Sigmoid colon (tissue), 7 donors: ENCODE measurements around the gene SULT4A1. TPM values are rescaled to one million over a fixed set of nuclear protein-coding genes. Genes with fewer than 3 reads are reported as not detected.

Experiments used
- DNase-seq: peaks from one replicate; pipeline ENCODE4 v3.0.0-alpha.2; 2019
- H3K27ac ChIP-seq, 4 donors: fragments of 200-600 bp; sonication (generic); one replicate each; pipeline ENCODE4 v1.5.1; 2016 to 2019; ENCODE audit warnings: mild to moderate bottlenecking in 1 of 4
- H3K27me3 ChIP-seq, 3 donors: fragments of 200-600 bp; sonication (generic); one replicate each; pipeline ENCODE4 v1.5.1; 2019; ENCODE audit warnings: mild to moderate bottlenecking in 1 of 3
- H3K36me3 ChIP-seq, 4 donors: fragments of 200-600 bp; sonication (generic); one replicate each; pipeline ENCODE4 v1.5.1; 2016 to 2019
- H3K4me1 ChIP-seq, 4 donors: fragments of 200-600 bp; sonication (generic); one replicate each; pipeline ENCODE4 v1.5.1; 2017 to 2019
- H3K4me3 ChIP-seq, 4 donors: fragments of 200-600 bp; sonication (generic); one replicate each; pipeline ENCODE4 v1.5.1; 2017 to 2019; ENCODE audit warnings: mild to moderate bottlenecking in 2 of 4, moderate library complexity in 1 of 4
- H3K9me3 ChIP-seq, 4 donors: fragments of 200-600 bp in 3 of 4; sonication (generic) in 3 of 4; one replicate each; pipeline versions ENCODE4 v1.5.1 to v1.6.1; 2013 to 2019
- CTCF ChIP-seq, 4 experiments: fragments of 450-650 bp in 3 of 4; fragments of 200-600 bp in 1 of 4; IDR thresholded peaks; one replicate each; pipeline ENCODE4 v1.5.1; 2016 to 2019; ENCODE audit warnings: antibody characterized with exemption in 4 of 4, mild to moderate bottlenecking in 3 of 4, moderate library complexity in 2 of 4
- EP300 ChIP-seq, 4 donors: sonication (generic); formaldehyde crosslinking; IDR thresholded peaks; one replicate each; pipeline ENCODE4 v1.6.1; 2017; ENCODE audit warnings: antibody characterized with exemption in 4 of 4
- POLR2A ChIP-seq, 2 donors: fragments of 450-650 bp; IDR thresholded peaks; one replicate each; pipeline ENCODE4 v1.6.1; 2016; ENCODE audit warnings: antibody characterized with exemption in 2 of 2, mild to moderate bottlenecking in 2 of 2, moderate library complexity in 2 of 2
- POLR2AphosphoS5 ChIP-seq, 4 donors: sonication (generic); formaldehyde crosslinking; IDR thresholded peaks; one replicate each; pipeline ENCODE4 v1.6.1; 2017; ENCODE audit warnings: antibody characterized with exemption in 4 of 4
- WGBS, 2 donors: extraction: QIAGEN DNeasy Blood & Tissue Kit; methylation state at CpG; one replicate each; pipeline ENCODE4 v1.1.7; 2013; 5-methylcytosine and 5-hydroxymethylcytosine counted together
- intact Hi-C: fragments of 100-400 bp; cut with DNase I; formaldehyde crosslinking; loops from one replicate; pipeline ENCODE4 v1.15.1; 2023
- polyA plus RNA-seq, 3 donors: library from polyadenylated mRNA; stranded (reverse); fragments of 200-250 nt; gene quantifications; one replicate each; pipeline ENCODE4 v1.2.3, GENCODE V29; 2013
- small RNA-seq, 3 donors: library from RNA; depleted of rRNA; stranded (forward); fragments of <200 nt; gene quantifications; one replicate each; pipeline ENCODE3, GENCODE V24; 2016
- total RNA-seq, 4 donors: library from RNA; depleted of rRNA; stranded (reverse); fragments of >200 nt; gene quantifications; one replicate each; pipeline ENCODE4 v1.1.0, GENCODE V29; 2016
- donor health status: healthy with polysubstance abuse.
- donor health status: Bipolar disorder and iron deficiency.
- donor health status: healthy.

Gene SULT4A1
- total and polyA plus RNA-seq, 7 donors = 1.3 to 3.9 (median 2.2) TPM; not detected in 2

- no peaks in the 10 kb centered on the region for H3K27me3 ChIP-seq
- H3K27ac ChIP-seq = no peak overlapping the region
- H3K9me3 ChIP-seq = no peaks in the 10 kb centered on the region
- TF ChIP-seq EP300 (IDR thresholded peaks at IDR 0.05) = no peak
- TF ChIP-seq POLR2AphosphoS5 (IDR thresholded peaks at IDR 0.05) = no peak
- no peak for TF ChIP-seq POLR2A (IDR thresholded peaks at IDR 0.05)
- TF ChIP-seq CTCF (IDR thresholded peaks at IDR 0.05) = no peak
- no peak overlapping the region for H3K4me3 ChIP-seq
- H3K36me3 ChIP-seq = no peaks in the 10 kb centered on the region
- intact Hi-C loops = no loop called here
- no peak for DNase-seq
- 50 to 79% methylated on average over 4 of the region's 4 CpGs for WGBS, 2 donors
- H3K4me1 ChIP-seq = no peaks in the 10 kb centered on the region
Observed at GRCh38 chr22:43777286-43777685, 85.0 kb downstream of the SULT4A1 start.

- Histone ChIP-seq H3K9me3 (no peaks in the 10 kb centered on the region), H3K36me3 (no peaks in the 10 kb centered on the region), H3K27me3 (no peaks in the 10 kb centered on the region), H3K27ac (no peak overlapping the region), H3K4me3 (no peak overlapping the region), H3K4me1 (no peaks in the 10 kb centered on the region)
- TF ChIP-seq POLR2A (IDR thresholded peaks at IDR 0.05) (no peak), EP300 (IDR thresholded peaks at IDR 0.05) (no peak), CTCF (IDR thresholded peaks at IDR 0.05) (no peak), POLR2AphosphoS5 (IDR thresholded peaks at IDR 0.05) (no peak)
- 79 to 83% methylated on average over 9 of the region's 9 CpGs for WGBS, 2 donors
- intact Hi-C loops = no loop called here
- no peak for DNase-seq
Observed at GRCh38 chr22:43776081-43776670, 86.1 kb downstream of the SULT4A1 start.

Small RNAs within 50 kb of the gene (small RNA-seq; reads per million reads assigned to genes)
- 0 reads per million in 3 donors for gene HMGN2P9

Other genes starting within 250 kb of the SULT4A1 start
- 1 to 10 TPM; 1.8 to 5.7 (median 3.5) TPM for gene EFCAB6, start 50.2 kb downstream of the SULT4A1 start, total RNA-seq
- under 1 TPM; 0.45 to 0.60 (median 0.46) TPM for gene EFCAB6, start 50.2 kb downstream of the SULT4A1 start, polyA plus RNA-seq
- gene PNPLA5, start 29.5 kb upstream of the SULT4A1 start, total RNA-seq = not detected
- not detected for gene PNPLA5, start 29.5 kb upstream of the SULT4A1 start, polyA plus RNA-seq
- not detected for gene PNPLA3, start 61.3 kb upstream of the SULT4A1 start, total RNA-seq
- 1 to 10 TPM in 1 of 3 donors, not detected in 2; 1.3 TPM for gene PNPLA3, start 61.3 kb upstream of the SULT4A1 start, polyA plus RNA-seq
- gene SAMM50, start 92.9 kb upstream of the SULT4A1 start, total RNA-seq = 10 to 100 TPM; 21.3 to 33.9 (median 25.2) TPM
- gene SAMM50, start 92.9 kb upstream of the SULT4A1 start, polyA plus RNA-seq = 10 to 100 TPM; 33.0 to 46.5 (median 40.2) TPM
- 10 to 100 TPM; 18.9 to 21.6 (median 20.0) TPM for gene PARVB, start 161.8 kb upstream of the SULT4A1 start, total RNA-seq
- 10 to 100 TPM in 1 of 3 donors, 1 to 10 TPM in 2; 6.9 to 20.5 (median 8.4) TPM for gene PARVB, start 161.8 kb upstream of the SULT4A1 start, polyA plus RNA-seq